ENCODE data around the gene MEGF10. TPM values are rescaled to one million over a fixed set of nuclear protein-coding genes. Genes with fewer than 3 reads are reported as not detected.

Gene MEGF10
- total and polyA plus RNA-seq, 2 of the 8 experiments (the other 6 are each of a cell fraction or from before 2014, with no cell fraction given): 38.2 to 53.1 TPM

GRCh38 chr5:127330116-127330515 is 39.5 kb downstream of the MEGF10 start (continued):
- TF ChIP-seq CHD7 (IDR thresholded peaks at IDR 0.05; ENCODE audit: insufficient replicate concordance, low read length): no peak
- TF ChIP-seq SP4 (IDR thresholded peaks at IDR 0.05; ENCODE audit: low read length): no peak
- TF ChIP-seq NRF1 (IDR thresholded peaks at IDR 0.05; ENCODE audit: low read depth, low read length): no peak
- TF ChIP-seq GABPA (IDR thresholded peaks at IDR 0.05; ENCODE audit: borderline replicate concordance, insufficient read depth, low read length): no peak
- TF ChIP-seq KDM1A (IDR thresholded peaks at IDR 0.05; ENCODE audit: borderline replicate concordance, low read length): no peak
- TF ChIP-seq CTCF (IDR thresholded peaks at IDR 0.05; ENCODE audit: control extremely low read depth in 1 of 3, insufficient read depth in 1 of 3, low read depth in 1 of 3, low read length in 3 of 3): no peak
- TF ChIP-seq CTBP2 (IDR thresholded peaks at IDR 0.05; ENCODE audit: borderline replicate concordance, insufficient read depth, insufficient read length, low read length): no peak
- TF ChIP-seq CBX8 (IDR thresholded peaks at IDR 0.05; ENCODE audit: borderline replicate concordance, low read depth, low read length): no peak
- TF ChIP-seq CEBPB (IDR thresholded peaks at IDR 0.05; ENCODE audit: low read depth, low read length): no peak

Data from H1 (cell line).